G401 (cell line): ENCODE results near the gene DAPK2. TPM values are rescaled to one million over a fixed set of nuclear protein-coding genes. Genes with fewer than 3 reads are reported as not detected.
"Not testable (repeated sequence)": the region's sequence is repeated elsewhere in the genome, so short reads cannot be mapped to it uniquely, and the experiment has no call there.

ENCODE experiments used
- DNase-seq: peaks from one replicate; pipeline ENCODE4 v3.0.0-alpha.2; 2015; ENCODE audit warnings: low spot score
- in situ Hi-C: cut with HindIII; loops from 2 replicates; pipeline ENCODE4 v1.10.0; 2016; ENCODE audit warnings: low sequenced_read_pairs, mixed read lengths
- total RNA-seq: library from RNA; depleted of rRNA; stranded (reverse); fragments of >200 nt; shearing (Covaris generic); gene quantifications from 2 replicates; pipeline ENCODE4 v1.2.3, GENCODE V29; 2014

DAPK2 gene
- total RNA-seq, 1 experiment from 2014 or later: 24.4 TPM

DNA sequence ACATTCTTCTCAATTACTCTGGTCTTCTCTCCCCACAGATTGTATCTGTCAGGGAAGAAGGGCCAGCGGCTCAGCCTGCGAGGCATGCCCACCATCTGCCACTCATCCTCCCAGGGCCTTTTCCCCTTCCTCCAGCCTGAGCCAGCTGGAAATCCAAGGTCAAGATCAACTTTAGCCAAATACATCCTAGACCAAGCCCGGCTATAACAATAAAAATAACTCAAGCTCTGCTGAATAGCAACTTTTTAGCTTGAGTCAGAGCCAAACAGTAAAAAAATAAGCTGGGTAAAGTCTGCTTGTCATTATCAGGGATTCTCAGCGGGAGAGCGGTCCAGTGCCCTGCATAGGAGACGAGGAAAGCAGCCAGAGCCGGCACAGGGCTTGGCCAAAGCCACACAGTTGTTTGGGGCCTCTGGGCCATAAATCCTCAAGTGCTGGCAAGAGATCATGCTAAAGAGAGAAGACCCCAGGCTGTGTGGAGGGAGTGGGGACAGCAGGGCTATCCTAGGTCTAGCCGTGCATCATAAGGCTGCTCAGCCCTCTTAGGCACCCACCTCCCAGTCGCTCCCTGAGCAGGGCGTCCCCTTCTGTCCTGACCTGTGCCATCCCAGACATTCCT is 136.4 kb downstream of the DAPK2 start:
- in situ Hi-C loops: no loop called here
- DNase-seq: peak; percentile 68

DNA sequence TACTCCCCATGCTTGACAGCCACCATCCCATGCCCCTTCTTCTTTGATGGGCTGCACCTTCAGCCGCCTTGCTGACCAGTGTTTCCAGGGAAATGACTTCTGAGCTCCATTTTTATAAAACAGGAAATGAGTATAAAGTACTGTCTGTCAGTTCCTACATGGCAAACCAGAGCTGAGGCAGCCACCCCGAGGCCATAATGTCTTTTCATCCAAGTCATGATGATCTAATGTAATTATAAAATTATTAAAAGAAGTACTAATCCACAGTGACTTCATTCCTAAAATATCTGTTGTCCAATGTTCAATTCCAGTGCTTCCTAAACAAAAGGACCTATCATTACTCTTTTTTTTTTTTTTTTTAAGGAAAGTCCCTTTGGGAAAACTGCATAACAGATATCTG is 137.3 kb downstream of the DAPK2 start:
- no peak for DNase-seq
- in situ Hi-C loops: no loop called here

DNA sequence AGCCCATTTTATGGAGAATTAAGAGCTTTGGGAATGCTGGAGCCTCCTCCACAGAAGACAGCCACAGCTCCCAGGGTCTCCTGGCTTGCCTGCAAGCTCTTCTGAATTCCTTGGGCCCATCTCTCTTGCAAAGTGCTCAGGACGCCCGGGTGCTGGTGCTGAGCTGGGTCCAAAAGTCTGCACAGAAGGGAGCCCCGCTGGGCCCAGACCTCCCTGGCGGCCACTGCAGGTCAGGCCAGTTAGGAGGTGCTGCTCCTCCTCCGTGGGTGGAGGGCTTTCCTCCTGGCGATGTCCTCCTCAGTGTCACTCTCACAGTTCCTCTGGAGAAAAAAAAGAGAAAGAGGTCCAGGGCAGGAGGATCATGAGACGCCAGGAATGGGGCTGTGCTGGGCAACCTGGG is 138.0 kb downstream of the DAPK2 start:
- no peak for DNase-seq
- in situ Hi-C loops: no loop called here

DNA sequence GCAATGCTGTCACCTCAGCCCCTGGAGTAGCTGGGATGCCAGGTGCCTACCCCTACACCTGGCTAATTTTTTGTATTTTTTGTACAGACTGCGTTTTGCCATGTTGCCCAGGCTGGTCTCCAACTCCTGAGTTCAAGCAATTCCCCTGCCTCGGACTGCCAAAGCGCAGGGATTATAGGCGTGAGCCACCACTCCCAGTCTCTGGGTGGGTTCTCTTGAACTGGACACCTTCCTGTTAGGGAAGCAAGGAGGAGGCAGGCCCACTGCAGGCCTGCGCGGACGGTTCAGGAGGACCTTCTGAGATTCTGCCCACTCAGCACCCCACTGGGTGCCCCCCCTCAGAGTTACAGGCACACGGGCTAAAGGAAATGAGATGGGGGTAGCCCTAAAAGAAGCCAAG is 138.8 kb downstream of the DAPK2 start:
- no peak for DNase-seq
- in situ Hi-C loops: no loop called here

DNA sequence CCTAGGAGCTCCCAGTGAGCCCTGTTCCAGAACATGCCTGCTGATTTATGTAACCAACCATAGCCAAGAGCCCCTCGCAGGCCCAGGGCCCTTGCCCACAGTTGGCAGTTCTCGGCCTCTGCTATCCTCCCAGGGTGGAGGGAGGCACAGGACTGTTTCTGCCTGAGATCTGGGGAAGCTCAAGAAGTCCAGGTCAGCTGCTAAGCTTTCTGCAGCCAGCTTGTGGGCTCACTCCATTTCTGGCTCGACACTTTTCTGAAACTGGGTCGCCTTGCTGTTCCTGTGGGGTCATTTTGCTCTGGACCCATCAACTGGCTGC is 140.1 kb downstream of the DAPK2 start:
- in situ Hi-C loops: no loop called here
- DNase-seq: no peak

DNA sequence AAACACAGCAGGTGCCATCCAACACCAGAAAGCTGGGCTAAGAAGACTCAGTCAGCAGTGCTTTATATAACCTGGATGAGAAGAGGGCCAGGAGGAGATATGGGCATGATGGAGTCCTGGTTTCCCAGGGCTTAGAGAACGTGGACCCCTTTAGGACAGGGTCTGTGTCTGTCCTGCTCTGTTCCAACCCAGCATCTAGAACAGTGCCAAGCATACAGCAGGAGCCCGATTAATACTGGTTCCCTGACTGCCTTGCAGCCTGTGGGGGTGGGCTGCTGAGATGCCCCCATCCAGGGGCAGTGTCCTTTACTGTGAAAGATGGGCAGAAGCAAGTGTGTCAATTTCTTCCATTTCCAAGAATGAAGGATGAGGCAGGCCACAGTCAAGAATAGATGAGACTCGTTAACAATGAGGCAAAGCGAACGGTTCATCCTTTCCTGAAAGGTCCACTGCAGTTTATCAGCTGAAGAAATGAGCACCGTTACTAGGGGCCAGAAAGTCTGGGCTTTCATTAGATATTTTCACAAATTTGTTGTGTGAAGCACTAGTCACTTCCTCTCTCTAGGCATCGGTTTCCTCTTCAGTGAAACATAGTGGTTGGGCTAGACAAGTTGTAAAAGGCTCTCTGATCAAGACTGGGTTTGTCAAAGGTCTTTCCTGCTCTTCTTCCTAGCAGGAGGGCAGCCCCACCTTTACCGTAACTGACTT is 140.6 kb downstream of the DAPK2 start:
- DNase-seq: no peak
- in situ Hi-C loops: no loop called here

DNA sequence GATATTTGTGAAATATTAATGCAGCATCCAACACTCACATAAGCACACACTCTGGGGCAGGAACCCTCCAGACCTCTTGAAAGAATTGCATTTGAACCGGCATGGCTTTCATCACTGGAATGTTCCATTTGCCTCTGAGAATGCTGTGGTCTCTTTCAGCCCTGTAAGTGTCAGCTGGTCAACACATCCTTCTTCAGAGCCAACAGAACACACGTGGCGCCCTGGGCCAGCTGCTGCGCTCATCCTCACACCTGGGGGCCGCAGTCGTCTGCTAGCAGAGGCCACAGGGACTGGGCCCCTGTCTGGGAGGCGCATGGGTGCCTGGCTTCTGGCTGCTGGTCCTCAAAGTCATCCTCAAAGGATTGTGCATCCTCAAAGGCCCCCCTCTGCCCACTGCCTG is 141.2 kb downstream of the DAPK2 start:
- in situ Hi-C loops: no loop called here
- DNase-seq: no peak

DNA sequence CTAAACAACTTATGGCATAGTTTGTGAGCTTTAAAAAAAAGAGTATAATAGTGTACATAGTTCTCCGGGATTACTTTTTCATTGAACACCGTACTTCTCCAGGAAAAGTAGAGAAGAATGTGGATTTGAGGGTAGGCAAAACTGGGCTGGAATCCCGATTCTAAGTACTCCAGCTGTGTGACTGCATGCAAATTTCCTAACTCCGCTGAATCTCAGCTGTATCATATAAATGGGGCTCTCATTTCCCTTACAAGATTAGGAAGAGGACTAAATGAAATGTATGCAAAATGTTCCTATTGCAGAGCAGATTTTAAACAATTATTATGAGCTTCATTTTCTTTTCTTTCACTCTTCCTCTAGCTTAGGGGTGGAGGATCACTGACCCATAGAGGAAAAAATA is 142.2 kb downstream of the DAPK2 start:
- DNase-seq: no peak
- in situ Hi-C loops: no loop called here

DNA sequence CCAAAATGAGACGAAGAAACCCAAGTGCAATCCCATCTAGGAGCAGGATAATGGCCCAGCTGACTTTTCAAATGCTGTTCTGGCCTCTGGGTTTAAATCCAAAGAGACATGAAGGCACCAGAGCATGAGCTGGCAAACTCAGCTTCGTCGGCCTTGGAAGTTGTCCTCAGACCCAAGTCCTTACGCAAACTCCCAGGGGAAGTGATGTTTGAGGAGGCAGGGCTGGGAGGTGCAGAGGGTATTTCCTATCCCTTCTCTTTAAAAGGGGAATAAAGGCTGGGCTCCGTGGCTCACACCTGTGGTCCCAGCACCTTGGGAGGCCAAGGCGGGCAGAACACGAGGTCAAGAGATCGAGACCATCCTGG is 143.6 kb downstream of the DAPK2 start:
- in situ Hi-C loops: no loop called here
- DNase-seq: no peak

DNA sequence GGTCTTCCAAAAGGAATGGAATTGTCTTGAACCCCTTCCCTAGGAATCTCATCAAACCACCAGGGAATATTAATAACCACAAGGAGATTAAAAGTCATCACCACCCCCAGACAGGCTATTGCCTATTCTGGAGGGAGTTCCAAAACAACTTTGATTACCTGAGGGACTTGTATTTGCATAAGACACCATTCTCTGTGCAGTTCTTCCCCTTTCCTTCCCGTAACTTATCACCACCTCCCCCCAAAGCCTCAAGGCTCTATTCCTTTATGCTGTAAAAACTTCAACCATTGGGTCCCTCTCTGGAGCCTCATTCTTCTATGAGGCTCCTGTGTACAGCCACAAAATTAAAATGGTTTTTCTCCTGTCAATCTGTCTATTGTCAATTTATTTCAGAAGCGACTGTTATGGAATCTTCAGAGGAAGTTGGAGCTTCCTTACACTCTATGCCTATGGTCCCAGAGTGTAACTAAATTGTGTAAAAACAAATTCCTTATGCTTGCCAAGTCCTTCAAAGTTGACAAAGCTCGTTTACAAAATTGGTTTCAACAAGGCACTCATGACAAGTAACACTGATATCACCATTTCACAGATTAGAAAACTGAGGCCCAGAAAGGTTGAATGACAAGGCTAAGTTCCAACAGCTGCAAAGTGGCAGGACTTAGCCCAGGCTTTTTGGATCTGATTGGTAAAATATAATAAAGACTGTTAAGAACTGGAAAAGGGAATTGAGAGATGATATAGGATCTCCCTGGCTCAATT is 144.2 kb downstream of the DAPK2 start:
- DNase-seq: no peak
- in situ Hi-C loops: no loop called here

DNA sequence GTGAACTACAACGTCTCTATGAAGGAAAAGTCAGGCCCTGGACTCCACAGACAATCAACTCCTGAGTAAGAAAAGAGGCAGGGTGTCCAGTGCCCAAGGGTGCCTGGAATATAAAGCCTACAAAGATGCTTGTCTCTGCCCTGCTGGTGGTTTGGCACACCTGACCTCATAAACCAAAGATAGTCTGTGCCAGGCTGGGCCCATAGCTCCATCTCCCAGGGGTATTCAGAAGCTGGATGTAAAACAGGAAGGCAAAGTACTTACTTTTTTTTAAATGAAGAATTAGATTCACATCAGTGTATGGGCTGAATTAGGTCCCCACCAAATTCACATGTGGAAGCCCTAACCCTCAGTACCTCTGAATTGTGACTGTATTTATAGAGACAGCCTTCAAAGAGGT is 146.0 kb downstream of the DAPK2 start:
- no peak for DNase-seq
- in situ Hi-C loops: no loop called here

DNA sequence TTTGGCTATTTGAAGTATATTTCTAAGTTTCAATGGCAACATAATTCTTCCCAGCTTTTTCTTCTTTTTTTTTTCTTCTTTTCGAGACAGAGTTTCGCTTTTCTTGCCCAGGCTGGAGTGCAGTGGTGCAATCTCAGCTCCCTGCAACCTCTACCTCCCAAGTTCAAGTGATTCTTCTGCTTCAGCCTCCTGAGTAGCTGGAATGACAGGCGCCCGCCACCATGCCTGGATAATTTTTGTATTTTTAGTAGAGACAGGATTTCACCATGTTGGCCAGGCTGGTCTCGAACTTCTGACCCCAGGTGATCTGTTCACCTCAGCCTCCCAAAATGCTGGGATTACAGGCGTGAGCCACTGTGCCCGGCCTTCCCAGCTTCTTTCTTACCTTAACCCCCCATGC is 146.7 kb downstream of the DAPK2 start:
- DNase-seq, in situ Hi-C loops: not testable (repeated sequence)

DNA sequence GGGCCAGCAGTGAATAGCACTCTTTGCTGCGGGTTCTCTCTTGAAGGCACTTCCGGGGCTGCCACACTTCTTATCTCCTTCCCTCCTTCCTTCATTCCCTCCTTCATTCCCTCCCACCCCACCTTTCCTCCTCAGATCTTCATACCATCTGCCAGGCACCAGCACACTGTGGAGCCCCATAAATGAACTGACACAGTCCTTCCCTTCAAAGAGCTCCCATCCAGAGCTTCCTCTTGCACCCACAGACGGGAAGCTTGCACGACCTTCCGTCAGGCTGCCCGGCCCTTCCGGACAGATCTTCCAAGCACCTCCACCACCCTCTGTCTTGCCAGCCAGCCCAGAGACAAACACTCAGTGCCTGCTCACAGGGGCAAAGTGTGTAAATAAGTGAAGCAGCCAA is 147.1 kb downstream of the DAPK2 start:
- DNase-seq: no peak
- in situ Hi-C loops: no loop called here

DNA sequence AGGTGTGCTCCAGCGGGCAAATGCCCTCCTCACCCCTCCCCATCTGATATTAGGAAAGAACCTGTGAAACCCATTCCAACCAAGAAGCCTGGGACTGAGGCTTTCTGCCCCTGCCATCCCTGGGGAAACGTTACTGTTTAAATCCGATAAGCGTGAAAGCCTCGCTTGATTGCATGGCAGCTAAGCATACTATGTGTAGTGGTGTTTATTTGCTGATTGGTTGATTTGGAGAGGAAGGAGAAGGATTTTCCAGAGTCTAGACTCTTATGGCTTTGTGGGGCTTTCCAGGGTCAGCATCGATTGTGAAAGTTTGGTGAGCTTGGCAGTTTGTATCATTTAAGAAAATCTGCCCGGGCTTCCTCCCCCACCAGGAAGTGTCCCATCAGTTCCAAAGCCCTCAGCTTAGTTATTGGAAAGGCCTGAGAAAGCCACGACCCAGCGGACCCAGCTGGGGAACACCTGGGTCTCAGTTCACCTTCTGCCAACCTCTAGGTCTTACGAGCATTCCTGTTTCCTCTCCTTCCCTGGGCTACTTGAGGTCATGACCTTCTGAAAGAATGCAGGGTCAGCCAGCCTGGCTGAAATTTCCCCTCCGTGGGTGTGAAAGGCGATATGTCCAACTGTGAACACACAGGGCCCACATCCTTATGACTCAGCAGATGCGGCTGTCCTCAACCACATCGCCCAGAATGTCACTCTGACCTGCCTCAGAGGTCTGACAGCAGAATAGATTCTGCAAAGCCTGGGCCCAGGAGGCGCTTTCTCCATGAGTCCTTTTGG is 149.8 kb downstream of the DAPK2 start:
- in situ Hi-C loops: no loop called here
- DNase-seq: no peak

DNA sequence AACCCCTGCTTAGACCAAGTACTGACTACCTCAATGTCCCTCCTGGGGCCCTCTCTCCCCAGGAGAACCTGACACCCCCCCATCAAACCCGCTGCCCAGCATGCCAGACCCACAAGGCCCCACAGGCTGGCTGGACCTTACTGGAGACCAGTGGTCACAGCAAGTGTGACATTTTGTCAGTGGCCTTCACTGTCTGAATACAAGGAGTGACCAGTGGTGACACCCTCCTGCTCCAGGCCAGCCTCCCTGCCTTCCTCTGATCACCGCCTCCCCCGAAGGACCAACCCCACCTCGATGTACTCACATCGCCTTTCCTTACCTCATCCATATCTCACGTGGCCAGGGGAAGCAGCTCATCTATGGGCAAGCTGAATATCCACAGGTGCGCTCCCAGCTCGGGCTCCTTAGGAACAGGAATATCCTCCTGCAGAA is 150.5 kb downstream of the DAPK2 start:
- in situ Hi-C loops: no loop called here
- no peak for DNase-seq

DNA sequence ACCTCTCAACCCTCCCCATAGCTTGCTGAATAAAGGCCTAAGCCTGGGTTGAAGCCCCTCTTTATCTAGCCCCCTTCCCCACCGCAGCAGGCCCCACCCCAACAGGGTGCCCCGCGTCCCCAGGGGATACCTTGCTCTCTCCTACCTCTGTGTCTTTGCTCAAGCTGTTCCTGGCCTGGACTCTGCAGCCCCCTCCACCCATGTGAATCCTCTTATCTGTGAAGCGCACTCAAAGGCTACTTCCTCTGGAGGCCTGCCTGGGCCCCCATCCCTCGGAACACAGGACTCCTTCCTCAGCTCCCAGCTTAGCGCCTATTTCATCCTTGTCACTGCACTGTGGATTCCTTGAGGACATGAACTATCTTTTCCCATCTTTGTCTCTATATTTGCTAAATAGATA is 151.1 kb downstream of the DAPK2 start:
- in situ Hi-C loops: no loop called here
- no peak for DNase-seq

DNA sequence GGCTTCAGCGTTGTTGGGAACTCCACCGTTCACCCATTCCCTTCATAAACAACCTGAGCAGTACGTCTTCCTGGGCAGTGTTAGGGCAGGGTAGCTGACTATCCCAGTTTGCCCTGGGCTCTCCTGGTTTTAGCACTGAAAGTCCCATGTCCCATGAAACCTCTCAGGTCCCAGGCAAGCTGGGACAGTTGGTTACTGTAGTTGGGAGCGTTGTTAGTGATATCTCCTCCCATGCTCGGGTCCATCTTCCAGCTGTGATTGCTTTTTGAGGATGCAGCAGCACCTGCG is 151.7 kb downstream of the DAPK2 start:
- in situ Hi-C loops: no loop called here
- DNase-seq: no peak

DNA sequence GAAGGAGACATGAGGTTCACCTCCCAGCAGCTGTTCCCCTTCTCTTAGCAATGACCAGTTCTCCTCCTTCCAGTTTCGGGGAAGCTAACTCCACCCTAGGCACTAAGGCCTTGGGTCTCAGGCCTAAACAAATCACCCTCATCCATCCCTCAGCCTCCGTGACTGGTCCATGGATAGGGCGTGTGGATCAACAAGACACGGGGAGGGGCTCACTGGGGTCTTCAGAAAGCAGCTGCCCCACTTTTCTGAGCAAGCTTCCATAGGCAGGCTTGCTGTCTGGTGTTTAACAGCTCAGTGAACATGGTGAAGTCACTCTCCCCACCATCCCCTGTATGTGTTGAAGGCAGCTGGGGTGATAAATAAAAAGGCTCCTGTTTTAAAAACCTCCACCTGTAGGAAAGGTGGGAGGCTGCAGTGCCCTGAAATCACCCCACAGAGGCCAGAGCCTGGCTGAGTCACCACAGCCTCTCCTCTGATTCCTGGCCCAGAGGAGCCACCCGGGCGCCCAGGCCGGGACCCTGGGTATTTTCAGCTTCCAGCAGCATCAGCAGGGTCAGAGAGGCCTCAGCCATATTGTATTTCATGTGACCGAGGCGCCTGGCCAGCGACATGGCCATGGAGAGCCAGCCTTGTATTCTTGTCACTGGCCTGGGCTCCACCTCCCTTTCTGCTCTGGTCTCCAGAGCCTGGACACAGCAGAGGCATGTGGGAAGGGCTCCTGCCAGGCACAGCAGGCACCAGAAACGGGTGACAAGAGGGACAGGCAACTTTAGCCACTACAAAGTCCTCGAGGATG is 152.2 kb downstream of the DAPK2 start:
- DNase-seq: no peak
- in situ Hi-C loops: no loop called here

DNA sequence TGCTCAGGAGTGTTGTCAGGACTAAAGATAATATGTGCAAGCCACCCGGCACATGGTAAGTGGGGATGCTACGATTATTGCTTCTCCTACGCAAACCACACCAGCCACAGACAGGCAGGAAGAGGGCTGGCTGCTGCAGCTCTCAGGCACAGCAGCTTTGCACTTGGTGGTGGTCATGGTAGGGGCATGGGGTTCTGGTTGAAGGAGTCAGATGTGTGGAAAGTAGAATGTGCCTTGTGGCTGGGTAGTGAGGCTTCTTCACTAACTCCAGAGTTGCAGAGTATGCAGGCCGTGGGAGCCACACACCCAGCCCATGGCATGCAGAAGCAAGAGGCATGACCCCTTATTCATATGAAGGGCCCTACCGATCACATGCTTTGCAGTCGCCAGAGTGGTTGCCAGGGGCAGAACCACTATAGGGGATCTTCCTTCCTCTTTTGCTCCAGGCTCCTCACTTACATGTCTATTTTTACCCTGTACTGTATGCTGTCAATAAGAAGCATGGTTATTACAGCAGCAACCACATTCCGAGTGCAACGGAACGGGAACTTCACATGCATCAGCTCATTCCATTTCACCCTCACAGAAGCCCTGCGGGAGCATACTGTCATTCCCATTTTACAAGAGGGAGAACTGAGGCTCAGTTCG is 153.4 kb downstream of the DAPK2 start:
- no peak for DNase-seq
- in situ Hi-C loops: no loop called here
